Measurements from ENCODE around the gene TAS1R2. TPM values are rescaled to one million over a fixed set of nuclear protein-coding genes. Genes with fewer than 3 reads are reported as not detected.

Gene TAS1R2
- total and polyA plus RNA-seq, 9 of the 15 experiments (the other 6 are each of a cell fraction or from before 2014, with no cell fraction given) = not detected

- TF ChIP-seq ZSCAN32 (CRISPR knock-in tag; IDR thresholded peaks at IDR 0.05) = no peak
- TF ChIP-seq ELF1 (tag; IDR thresholded peaks at IDR 0.05) = 0 out of 2 replicates have a peak, but pooled peaks have one; percentile 38
- no peak for TF ChIP-seq RFX7 (CRISPR knock-in tag; IDR thresholded peaks at IDR 0.05)
- no peak for TF ChIP-seq UBTF (IDR thresholded peaks at IDR 0.05; ENCODE audit: borderline replicate concordance in 1 of 2, low read depth in 2 of 2, low read length in 2 of 2)
- no peak for TF ChIP-seq ILK (tag; IDR thresholded peaks at IDR 0.05; ENCODE audit: borderline replicate concordance, low read depth)
- no peak for TF ChIP-seq FIP1L1 (IDR thresholded peaks at IDR 0.05; ENCODE audit: low read depth, low read length, poor library complexity, severe bottlenecking)
- peak; percentile 64 for TF ChIP-seq JUND (IDR thresholded peaks at IDR 0.05; ENCODE audit: borderline replicate concordance, low read depth, low read length)
- TF ChIP-seq JUND (tag; IDR thresholded peaks at IDR 0.05; ENCODE audit: borderline replicate concordance, low read depth, low read length) = no peak; the same call in 2 of the 3 replicates
- no peak for TF ChIP-seq BHLHE40 (IDR thresholded peaks at IDR 0.05; ENCODE audit: low read length)
- TF ChIP-seq RBM25 (IDR thresholded peaks at IDR 0.05; ENCODE audit: low read depth, low read length, severe bottlenecking) = no peak
- TF ChIP-seq PURB (CRISPR knock-in tag; IDR thresholded peaks at IDR 0.05; ENCODE audit: low read depth) = no peak
- TF ChIP-seq ZNF274 (IDR thresholded peaks at IDR 0.05; ENCODE audit: borderline replicate concordance, low read depth, low read length) = no peak
- no peak for TF ChIP-seq ATF4 (CRISPR knock-in tag; IDR thresholded peaks at IDR 0.05)
- no peak for TF ChIP-seq SMARCB1 (IDR thresholded peaks at IDR 0.05; ENCODE audit: insufficient read length, low read depth)
- no peak for TF ChIP-seq ETV6 (IDR thresholded peaks at IDR 0.05; ENCODE audit: borderline replicate concordance in 1 of 2, low read depth in 2 of 2, low read length in 1 of 2)
- no peak for TF ChIP-seq ETV6 (CRISPR knock-in tag; IDR thresholded peaks at IDR 0.05; ENCODE audit: borderline replicate concordance)
- TF ChIP-seq AFF1 (IDR thresholded peaks at IDR 0.05; ENCODE audit: low read depth in 1 of 2, partially characterized antibody in 2 of 2) = no peak
- no peak for TF ChIP-seq NKRF (IDR thresholded peaks at IDR 0.05; ENCODE audit: borderline replicate concordance)
Measured at GRCh38 chr1:18807334-18808063, 52.0 kb downstream of the TAS1R2 start (continued).
